Ascending aorta (tissue), 2 donors: ENCODE data around the gene LYL1. TPM values are rescaled to one million over a fixed set of nuclear protein-coding genes. Genes with fewer than 3 reads are reported as not detected.

ENCODE experiments used
- DNase-seq, 2 donors: peaks; one replicate each; pipeline ENCODE4 v3.0.0-alpha.2; 2019; ENCODE audit warnings: low spot score in 2 of 2
- H3K27ac ChIP-seq, 2 donors: fragments of 200-600 bp; sonication (generic); one replicate each; pipeline ENCODE4 v1.5.1; 2016 to 2017; ENCODE audit warnings: mild to moderate bottlenecking in 1 of 2
- H3K27me3 ChIP-seq: fragments of 200-600 bp; sonication (generic); one replicate; pipeline ENCODE4 v1.5.1; 2017
- H3K36me3 ChIP-seq, 2 donors: fragments of 200-600 bp; sonication (generic); one replicate each; pipeline ENCODE4 v1.5.1; 2016
- H3K4me1 ChIP-seq, 2 donors: fragments of 200-600 bp; sonication (generic); one replicate each; pipeline ENCODE4 v1.5.1; 2016 to 2017; ENCODE audit warnings: mild to moderate bottlenecking in 1 of 2
- H3K4me3 ChIP-seq, 2 donors: fragments of 200-600 bp; sonication (generic); one replicate each; pipeline ENCODE4 v1.5.1; 2016 to 2017; ENCODE audit warnings: mild to moderate bottlenecking in 1 of 2
- H3K9me3 ChIP-seq, 2 donors: fragments of 200-600 bp; sonication (generic); one replicate each; pipeline ENCODE4 v1.5.1; 2016
- CTCF ChIP-seq, 3 experiments: fragments of 200-600 bp in 2 of 3; fragments of 450-650 bp in 1 of 3; sonication (generic) in 2 of 3; IDR thresholded peaks; one replicate each; pipeline ENCODE4 v1.5.1; 2016 to 2019; ENCODE audit warnings: antibody characterized with exemption in 3 of 3, mild to moderate bottlenecking in 1 of 3, moderate library complexity in 1 of 3
- intact Hi-C: fragments of 100-400 bp; cut with DNase I; formaldehyde crosslinking; loops from one replicate; pipeline ENCODE4 v1.15.1; 2023
- total RNA-seq: library from RNA; depleted of rRNA; stranded (reverse); fragments of >200 nt; gene quantifications from one replicate; pipeline ENCODE4 v1.1.0, GENCODE V29; 2016

The LYL1 gene
- total RNA-seq, 1 donor from 2014 or later, result 46.7 TPM

- TF ChIP-seq CTCF (IDR thresholded peaks at IDR 0.05), result no peak
- Histone ChIP-seq H3K9me3 (no peaks in the 10 kb centered on the region), H3K4me3 (no peak overlapping the region), H3K4me1 (no peaks in the 10 kb centered on the region), H3K27ac (no peak overlapping the region), H3K27me3 (no peaks in the 10 kb centered on the region), H3K36me3 (peaks cover 29 to 47% of the 10 kb centered on the region in 2 donors)
- intact Hi-C loops, result no loop called here
- DNase-seq, result no peak
Measured at GRCh38 chr19:13138171-13138915, 35.7 kb upstream of the LYL1 start.

- peaks cover 29 to 47% of the 10 kb centered on the region in 2 donors for H3K36me3 ChIP-seq
- H3K9me3 ChIP-seq, result no peaks in the 10 kb centered on the region
- no peak overlapping the region for H3K4me3 ChIP-seq
- no peak overlapping the region for H3K27ac ChIP-seq
- no peak for DNase-seq
- no peaks in the 10 kb centered on the region for H3K4me1 ChIP-seq
- intact Hi-C loops, result no loop called here
- no peak for TF ChIP-seq CTCF (IDR thresholded peaks at IDR 0.05)
- no peaks in the 10 kb centered on the region for H3K27me3 ChIP-seq
Measured at GRCh38 chr19:13137290-13137794, 34.7 kb upstream of the LYL1 start.

- DNase-seq, result no peak
- Histone ChIP-seq H3K9me3 (no peaks in the 10 kb centered on the region), H3K4me3 (no peak overlapping the region), H3K36me3 (peaks cover 29 to 47% of the 10 kb centered on the region in 2 donors), H3K27me3 (no peaks in the 10 kb centered on the region), H3K4me1 (no peaks in the 10 kb centered on the region), H3K27ac (peak overlapping the region in 1 of 2 donors; percentile 33)
- TF ChIP-seq CTCF (IDR thresholded peaks at IDR 0.05), result no peak
- intact Hi-C loops, result no loop called here
Measured at GRCh38 chr19:13135068-13136062, 32.7 kb upstream of the LYL1 start.

- H3K4me3 ChIP-seq, result no peak overlapping the region
- peaks cover 29 to 42% of the 10 kb centered on the region in 2 donors for H3K36me3 ChIP-seq
- no peak for TF ChIP-seq CTCF (IDR thresholded peaks at IDR 0.05)
- no peaks in the 10 kb centered on the region for H3K4me1 ChIP-seq
- H3K9me3 ChIP-seq, result no peaks in the 10 kb centered on the region
- no peaks in the 10 kb centered on the region for H3K27me3 ChIP-seq
- intact Hi-C loops, result no loop called here
- DNase-seq, result no peak
- H3K27ac ChIP-seq, result peak overlapping the region in 1 of 2 donors; percentile 33
Measured at GRCh38 chr19:13134626-13135025, 32.0 kb upstream of the LYL1 start.

GRCh38 chr19:13133241-13133870 lies 30.7 kb upstream of the LYL1 start:
- intact Hi-C loops, result no loop called here
- H3K4me1 ChIP-seq, result no peaks in the 10 kb centered on the region
- H3K4me3 ChIP-seq, result no peak overlapping the region
- TF ChIP-seq CTCF (IDR thresholded peaks at IDR 0.05), result no peak
- peaks cover 24 to 29% of the 10 kb centered on the region in 2 donors for H3K36me3 ChIP-seq
- no peaks in the 10 kb centered on the region for H3K27me3 ChIP-seq
- H3K27ac ChIP-seq, result no peak overlapping the region
- H3K9me3 ChIP-seq, result no peaks in the 10 kb centered on the region
- no peak for DNase-seq
